Panc1 (cell line): ENCODE data around the gene PADI1. TPM values are rescaled to one million over a fixed set of nuclear protein-coding genes. Genes with fewer than 3 reads are reported as not detected.
A peak's percentile ranks its signal among the peaks of the same experiment; 100 is the strongest.

Experiments
- ATAC-seq: fragments of 200-7000 bp; cut with Tn5 transposase; 2 replicates; pipeline ENCODE4 v1.9.1; 2020; ENCODE audit warnings: mild to moderate bottlenecking, moderate library complexity
- BruUV-seq: library from RNA; stranded (reverse); fragments of 400-500 nt; replicated peaks from 2 replicates; lab custom pipeline; 2021; lab: Mats Ljungman, UMichigan
- CTCF ChIA-PET: fragments of 300-600 bp; sonication (Branson Sonifier 250); formaldehyde crosslinking; loops from one replicate; lab custom pipeline; 2022; ENCODE audit warnings: antibody characterized with exemption; lab: Charles Lee
- POLR2A ChIA-PET: fragments of 300-600 bp; sonication (Branson Sonifier 250); formaldehyde crosslinking; loops from one replicate; lab custom pipeline; 2022; ENCODE audit warnings: antibody characterized with exemption; lab: Charles Lee
- DNase-seq: peaks from one replicate; pipeline ENCODE4 v3.0.0-alpha.2; 2010; ENCODE audit warnings: low read depth, low spot score
- H3K27ac ChIP-seq: 2 replicates; pipeline ENCODE4 v1.5.1; 2011; ENCODE audit warnings: mild to moderate bottlenecking, low read length, inconsistent platforms
- H3K27me3 ChIP-seq: fragments of 200-500 bp; sonication (Bioruptor generic); 2 replicates; pipeline ENCODE4 v1.6.0; 2014; ENCODE audit warnings: low read length, inconsistent platforms; ENCODE audit not compliant: control insufficient read depth, insufficient read depth
- H3K36me3 ChIP-seq: fragments of 200-500 bp; sonication (Bioruptor generic); 2 replicates; pipeline ENCODE4 v1.5.1; 2014; ENCODE audit warnings: inconsistent platforms, mild to moderate bottlenecking, low read length, moderate library complexity; ENCODE audit not compliant: control insufficient read depth, insufficient read depth
- H3K4me1 ChIP-seq: 2 replicates; pipeline ENCODE4 v1.5.1; 2011; ENCODE audit warnings: inconsistent platforms, mild to moderate bottlenecking, low read length, moderate library complexity; ENCODE audit not compliant: control insufficient read depth, insufficient read depth
- H3K4me3 ChIP-seq, 2 experiments: 2 replicates each; pipeline ENCODE4 v1.5.1; 2011 to 2012; ENCODE audit warnings: low read depth in 2 of 2, low read length in 2 of 2, mild to moderate bottlenecking in 2 of 2, inconsistent platforms in 1 of 2, moderate library complexity in 1 of 2
- H3K9me3 ChIP-seq: fragments of 200-500 bp; sonication (Bioruptor generic); 2 replicates; pipeline ENCODE4 v1.5.1; 2014; ENCODE audit warnings: low read depth, mild to moderate bottlenecking, inconsistent platforms, low read length, moderate library complexity; ENCODE audit not compliant: control insufficient read depth, insufficient read depth
- CTCF ChIP-seq: fragments of 450-650 bp; IDR thresholded peaks from 2 replicates; pipeline ENCODE4 v1.5.1; 2017; ENCODE audit warnings: mild to moderate bottlenecking
- POLR2AphosphoS5 ChIP-seq: IDR thresholded peaks from 2 replicates; pipeline ENCODE4 v1.6.1; 2012; ENCODE audit warnings: mild to moderate bottlenecking, low read depth, low read length, moderate library complexity
- REST ChIP-seq, 2 experiments: IDR thresholded peaks; 2 replicates each; pipeline ENCODE4 v1.6.1; 2011 to 2012; ENCODE audit warnings: low read depth in 2 of 2, control low read depth in 1 of 2, low read length in 1 of 2, mild to moderate bottlenecking in 1 of 2, moderate library complexity in 1 of 2; ENCODE audit not compliant: insufficient read depth in 1 of 2
- SIN3A ChIP-seq: IDR thresholded peaks from 2 replicates; pipeline ENCODE4 v1.6.1; 2012; ENCODE audit warnings: low read depth, mild to moderate bottlenecking, low read length, moderate library complexity, borderline replicate concordance; ENCODE audit not compliant: insufficient read depth
- TCF7L2 ChIP-seq: IDR thresholded peaks from 2 replicates; pipeline ENCODE4 v1.6.1; 2011; ENCODE audit warnings: mild to moderate bottlenecking, low read depth, low read length, inconsistent platforms
- in situ Hi-C: cut with HindIII; loops from 2 replicates; pipeline ENCODE4 v1.10.0; 2016; ENCODE audit warnings: low sequenced_read_pairs, low pct_unique_long_range_greater_than_20kb
- intact Hi-C: fragments of 100-400 bp; cut with micrococcal nuclease; formaldehyde crosslinking; loops from one replicate; pipeline ENCODE4 v1.10.0; 2022; ENCODE audit not compliant: unreplicated experiment
- total RNA-seq: library from RNA; stranded (reverse); gene quantifications from one replicate; pipeline ENCODE4 v1.2.1, GENCODE V29; 2021; ENCODE audit not compliant: unreplicated experiment

The PADI1 gene
- total RNA-seq, 1 experiment from 2014 or later, result 2.3 TPM

- H3K4me3 ChIP-seq, result 0 out of 4 replicates have a peak overlapping the region, but pooled peaks of 1 of the 2 experiments have one; percentile 17
- peaks cover 80% of the 10 kb centered on the region for H3K4me1 ChIP-seq
- in situ Hi-C loops (no loop called here), intact Hi-C loops (loop anchor here (10.0 kb wide), 1 partner anchor 171 kb away; no protein-coding TSS in a partner anchor)
- H3K27me3 ChIP-seq, result no peaks in the 10 kb centered on the region
- no peaks in the 10 kb centered on the region for H3K36me3 ChIP-seq
- no peaks in the 10 kb centered on the region for H3K9me3 ChIP-seq
- BruUV-seq, result no TSS peak
- ATAC-seq, result peak; percentile 80
- TF ChIP-seq POLR2AphosphoS5, result peak; percentile 74
- no peak for TF ChIP-seq CTCF
- no peak for TF ChIP-seq REST (IDR thresholded peaks at IDR 0.05; ENCODE audit: insufficient read depth in 1 of 2, low read depth in 2 of 2, low read length in 1 of 2)
- TF ChIP-seq SIN3A, result 0 out of 2 replicates have a peak, but pooled peaks have one; percentile 56
- H3K27ac ChIP-seq, result peak overlapping the region; percentile 96
- peak; percentile 92 for DNase-seq
- POLR2A ChIA-PET, result interaction anchor here (0.8 to 1.2 kb wide), 2 partner anchors 98 to 105 kb away, joined by 4 read pairs; no protein-coding TSS in a partner anchor
- CTCF ChIA-PET, result interaction anchor here (0.6 to 2.5 kb wide), 2 partner anchors 108 to 232 kb away, joined by 8 to 14 read pairs; no protein-coding TSS in a partner anchor
Measured at GRCh38 chr1:17233675-17234320, 28.9 kb downstream of the PADI1 start.

GRCh38 chr1:17234405-17234804 is 29.5 kb downstream of the PADI1 start:
- no peak overlapping the region for H3K4me3 ChIP-seq
- H3K36me3 ChIP-seq, result no peaks in the 10 kb centered on the region
- TF ChIP-seq POLR2AphosphoS5 (no peak), SIN3A (no peak), REST (IDR thresholded peaks at IDR 0.05; ENCODE audit: insufficient read depth in 1 of 2, low read depth in 2 of 2, low read length in 1 of 2) (no peak), TCF7L2 (no peak), CTCF (no peak)
- H3K27ac ChIP-seq, result peak overlapping the region; percentile 96
- no TSS peak for BruUV-seq
- no peak for ATAC-seq
- ChIA-PET CTCF (interaction anchor here (2.5 kb wide), 1 partner anchor 108 kb away, joined by 8 read pairs; no protein-coding TSS in a partner anchor), POLR2A (interaction anchor here (0.5 to 1.2 kb wide), 2 partner anchors 28 to 106 kb away, joined by 3 to 4 read pairs; no protein-coding TSS in a partner anchor)
- H3K9me3 ChIP-seq, result no peaks in the 10 kb centered on the region
- in situ Hi-C loops, result no loop called here
- peaks cover 74% of the 10 kb centered on the region for H3K4me1 ChIP-seq
- intact Hi-C loops, result loop anchor here (10.0 kb wide), 1 partner anchor 170 kb away; no protein-coding TSS in a partner anchor
- no peaks in the 10 kb centered on the region for H3K27me3 ChIP-seq
- DNase-seq, result no peak
